DMS 273 treated with DMSO at 0.1 percent for 48 hours (cell line): ENCODE measurements around the gene OR6V1.

ENCODE experiments used
- DNase-seq: peaks from one replicate; lab custom pipeline; 2025; lab: John Stamatoyannopoulos, UW

The OR6V1 gene

GRCh38 chr7:143052041-143052440, at the start of gene OR6V1:
Gene OR6V1, plus strand, starts transcription at chr7:143052341. Its CDS starts 0 bp downstream, at chr7:143052341.
- no peak for DNase-seq

GRCh38 chr7:143002898-143003297, 49.2 kb upstream of the OR6V1 start:
- DNase-seq = no peak

- DNase-seq = no peak
Observed at GRCh38 chr7:143003393-143004051, 48.6 kb upstream of the OR6V1 start.

GRCh38 chr7:143005632-143006260, 46.4 kb upstream of the OR6V1 start:
- DNase-seq = no peak

- DNase-seq = no peak
Observed at GRCh38 chr7:143008007-143008901, 43.9 kb upstream of the OR6V1 start.

GRCh38 chr7:143012001-143012400, 40.1 kb upstream of the OR6V1 start:
- DNase-seq = no peak

GRCh38 chr7:143012409-143012808, 39.7 kb upstream of the OR6V1 start:
- no peak for DNase-seq

GRCh38 chr7:143013473-143013872, 38.7 kb upstream of the OR6V1 start:
- no peak for DNase-seq

- no peak for DNase-seq
Observed at GRCh38 chr7:143013893-143014292, 38.2 kb upstream of the OR6V1 start.

- DNase-seq = no peak
Observed at GRCh38 chr7:143015084-143015483, 37.1 kb upstream of the OR6V1 start.

- no peak for DNase-seq
Observed at GRCh38 chr7:143015926-143016490, 36.1 kb upstream of the OR6V1 start.

GRCh38 chr7:143016996-143017395, 35.1 kb upstream of the OR6V1 start:
- no peak for DNase-seq

GRCh38 chr7:143018931-143019330, 33.2 kb upstream of the OR6V1 start:
- DNase-seq = no peak

GRCh38 chr7:143023047-143023446, 29.1 kb upstream of the OR6V1 start:
- DNase-seq = no peak

- DNase-seq = no peak
Observed at GRCh38 chr7:143025371-143025770, 26.8 kb upstream of the OR6V1 start.

GRCh38 chr7:143027032-143027431, 25.1 kb upstream of the OR6V1 start, which contains the start of gene OR9A2:
Gene OR9A2, minus strand, starts transcription at chr7:143027132. Its CDS starts 0 bp downstream, at chr7:143027132.
- no peak for DNase-seq

GRCh38 chr7:143027683-143028082, 24.5 kb upstream of the OR6V1 start:
- no peak for DNase-seq

- DNase-seq = no peak
Observed at GRCh38 chr7:143038635-143039034, 13.5 kb upstream of the OR6V1 start.

- DNase-seq = no peak
Observed at GRCh38 chr7:143040209-143040715, 11.9 kb upstream of the OR6V1 start.

- DNase-seq = no peak
Observed at GRCh38 chr7:143041346-143041745, 10.8 kb upstream of the OR6V1 start.

- no peak for DNase-seq
Observed at GRCh38 chr7:143042159-143042789, 9.9 kb upstream of the OR6V1 start.
